WERI-Rb-1 (cell line): ENCODE data around the gene ABCF3.
"Not testable (repeated sequence)": the region's sequence is repeated elsewhere in the genome, so short reads cannot be mapped to it uniquely, and the experiment has no call there.

ENCODE experiments used
- DNase-seq: peaks from one replicate; pipeline ENCODE4 v3.0.0-alpha.2; 2020
- H3K27ac ChIP-seq: fragments of 250-450 bp; sonication (Bioruptor Pico); 2 replicates; pipeline ENCODE4 v1.5.1; 2020; ENCODE audit warnings: mild to moderate bottlenecking, moderate library complexity
- H3K27me3 ChIP-seq: fragments of 250-450 bp; sonication (Bioruptor Pico); 2 replicates; pipeline ENCODE4 v1.5.1; 2021; ENCODE audit warnings: mild to moderate bottlenecking, low read depth, moderate library complexity; ENCODE audit not compliant: insufficient read depth, severe bottlenecking
- H3K36me3 ChIP-seq: fragments of 250-450 bp; sonication (Bioruptor Pico); 2 replicates; pipeline ENCODE4 v1.5.1; 2020; ENCODE audit warnings: mild to moderate bottlenecking, moderate library complexity
- H3K4me3 ChIP-seq: 2 replicates; pipeline ENCODE4 v1.5.1; 2011; ENCODE audit warnings: low read depth, mild to moderate bottlenecking, control low read depth, low read length
- H3K9me3 ChIP-seq: fragments of 250-450 bp; sonication (Bioruptor Pico); 2 replicates; pipeline ENCODE4 v1.5.1; 2021; ENCODE audit warnings: mild to moderate bottlenecking, moderate library complexity; ENCODE audit not compliant: severe bottlenecking
- TF ChIP-seq, protein P1 (sequence below): IDR thresholded peaks from 2 replicates; pipeline ENCODE4 v1.5.1; 2011; ENCODE audit warnings: low read depth, mild to moderate bottlenecking, control low read depth, inconsistent platforms, low read length

Gene ABCF3

GRCh38 chr3:184145111-184145524 lies 40.9 kb upstream of the ABCF3 start:
- Histone ChIP-seq H3K4me3 (no peak overlapping the region), H3K36me3 (peaks cover 67% of the 10 kb centered on the region), H3K27me3 (no peaks in the 10 kb centered on the region), H3K27ac (no peak overlapping the region), H3K9me3 (no peaks in the 10 kb centered on the region)
- peak; percentile 67 for DNase-seq
- TF ChIP-seq, protein P1, sequence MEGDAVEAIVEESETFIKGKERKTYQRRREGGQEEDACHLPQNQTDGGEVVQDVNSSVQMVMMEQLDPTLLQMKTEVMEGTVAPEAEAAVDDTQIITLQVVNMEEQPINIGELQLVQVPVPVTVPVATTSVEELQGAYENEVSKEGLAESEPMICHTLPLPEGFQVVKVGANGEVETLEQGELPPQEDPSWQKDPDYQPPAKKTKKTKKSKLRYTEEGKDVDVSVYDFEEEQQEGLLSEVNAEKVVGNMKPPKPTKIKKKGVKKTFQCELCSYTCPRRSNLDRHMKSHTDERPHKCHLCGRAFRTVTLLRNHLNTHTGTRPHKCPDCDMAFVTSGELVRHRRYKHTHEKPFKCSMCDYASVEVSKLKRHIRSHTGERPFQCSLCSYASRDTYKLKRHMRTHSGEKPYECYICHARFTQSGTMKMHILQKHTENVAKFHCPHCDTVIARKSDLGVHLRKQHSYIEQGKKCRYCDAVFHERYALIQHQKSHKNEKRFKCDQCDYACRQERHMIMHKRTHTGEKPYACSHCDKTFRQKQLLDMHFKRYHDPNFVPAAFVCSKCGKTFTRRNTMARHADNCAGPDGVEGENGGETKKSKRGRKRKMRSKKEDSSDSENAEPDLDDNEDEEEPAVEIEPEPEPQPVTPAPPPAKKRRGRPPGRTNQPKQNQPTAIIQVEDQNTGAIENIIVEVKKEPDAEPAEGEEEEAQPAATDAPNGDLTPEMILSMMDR = peak; percentile 73

GRCh38 chr3:184145751-184146270 lies 40.2 kb upstream of the ABCF3 start:
- no peak overlapping the region for H3K4me3 ChIP-seq
- peaks cover 60% of the 10 kb centered on the region for H3K36me3 ChIP-seq
- H3K27me3 ChIP-seq = no peaks in the 10 kb centered on the region
- TF ChIP-seq, protein P1 = no peak
- H3K27ac ChIP-seq = no peak overlapping the region
- no peak for DNase-seq
- H3K9me3 ChIP-seq = no peaks in the 10 kb centered on the region

DNA sequence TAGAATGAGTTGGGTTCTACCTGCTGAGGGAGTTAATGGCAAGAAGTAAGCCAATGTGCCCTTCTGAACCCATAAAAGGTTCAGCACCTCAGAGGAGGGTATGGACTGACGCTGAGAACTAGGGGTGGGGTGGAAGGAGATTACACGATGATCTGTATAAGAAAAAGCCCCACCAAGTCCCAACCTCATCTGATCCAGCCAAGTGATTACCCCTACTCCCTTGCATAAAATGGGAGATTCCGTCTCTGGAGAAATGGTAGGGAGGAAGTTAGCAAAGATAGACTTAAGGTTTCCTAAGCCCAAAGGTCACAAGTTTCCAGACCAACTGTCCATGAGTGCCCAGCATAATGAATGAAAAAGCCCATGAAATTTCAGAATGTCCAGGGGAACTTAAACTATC lies 37.9 kb upstream of the ABCF3 start:
- H3K27ac ChIP-seq = no peak overlapping the region
- TF ChIP-seq, protein P1 = no peak
- no peak for DNase-seq
- no peaks in the 10 kb centered on the region for H3K27me3 ChIP-seq
- H3K9me3 ChIP-seq = no peaks in the 10 kb centered on the region
- no peak overlapping the region for H3K4me3 ChIP-seq
- H3K36me3 ChIP-seq = peaks cover 37% of the 10 kb centered on the region

DNA sequence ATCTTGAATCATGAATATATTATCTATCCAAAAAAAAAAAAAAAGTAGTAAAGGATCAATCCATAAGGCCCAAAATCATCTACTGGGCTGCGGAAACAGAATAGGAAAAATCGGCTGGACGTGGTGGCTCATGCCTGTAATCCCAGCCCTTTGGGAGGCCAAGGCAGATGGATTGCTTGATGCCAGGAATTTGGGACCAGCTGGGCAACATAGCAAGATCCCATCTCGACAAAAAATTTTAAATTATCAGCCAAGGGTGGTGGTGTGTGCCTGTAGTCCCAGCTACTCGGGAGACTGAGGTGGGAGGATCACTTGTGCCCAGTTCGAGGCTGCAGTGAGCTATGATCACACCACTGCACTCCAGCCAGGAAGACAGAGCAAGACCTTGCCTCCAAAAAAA lies 36.9 kb upstream of the ABCF3 start:
- Histone ChIP-seq H3K27me3 (no peaks in the 10 kb centered on the region), H3K27ac (no peak overlapping the region), H3K4me3 (no peak overlapping the region), H3K36me3 (peaks cover 27% of the 10 kb centered on the region), H3K9me3 (no peaks in the 10 kb centered on the region)
- no peak for DNase-seq
- TF ChIP-seq, protein P1 = no peak

DNA sequence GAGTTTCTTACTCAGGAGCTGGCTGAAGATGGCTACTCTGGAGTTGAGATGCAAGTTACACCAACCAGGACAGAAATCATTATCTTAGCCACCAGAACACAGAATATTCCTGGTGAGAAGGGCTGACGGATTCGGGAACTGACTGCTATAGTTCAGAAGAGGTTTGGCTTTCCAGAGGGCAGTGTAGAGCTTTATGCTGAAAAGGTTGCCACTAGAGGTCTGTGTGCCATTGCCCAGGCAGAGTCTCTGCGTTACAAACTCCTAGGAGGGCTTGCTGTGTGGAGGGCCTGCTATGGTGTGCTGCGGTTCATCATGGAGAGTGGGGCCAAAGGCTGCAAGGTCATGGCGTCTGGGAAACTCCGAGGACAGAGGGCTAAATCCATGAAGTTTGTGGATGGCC lies 36.2 kb upstream of the ABCF3 start:
- DNase-seq = not testable (repeated sequence)
- H3K36me3 ChIP-seq = peaks cover 22% of the 10 kb centered on the region
- TF ChIP-seq, protein P1 = 0 out of 2 replicates have a peak, but pooled peaks have one; percentile 8

More for the DNA sequence above, 36.2 kb upstream of the ABCF3 start:
- not testable (repeated sequence) for H3K9me3 ChIP-seq, H3K27me3 ChIP-seq, H3K27ac ChIP-seq, H3K4me3 ChIP-seq
